H9 (cell line): ENCODE measurements around the gene UNC93A. TPM values are rescaled to one million over a fixed set of nuclear protein-coding genes. Genes with fewer than 3 reads are reported as not detected.

Experiments used
- DNase-seq: peaks from one replicate; pipeline ENCODE4 v3.0.0-alpha.2; 2017
- H2AFZ ChIP-seq: one replicate; pipeline ENCODE4 v1.6.1; 2013; ENCODE audit warnings: mild to moderate bottlenecking, low read length, control low read depth, moderate library complexity
- H2AK5ac ChIP-seq: 2 replicates; pipeline ENCODE4 v1.6.1; 2013; ENCODE audit warnings: low read length, control low read depth, mixed read lengths; ENCODE audit not compliant: insufficient read length
- H2BK120ac ChIP-seq: one replicate; pipeline ENCODE4 v1.6.1; 2013; ENCODE audit warnings: low read depth, mild to moderate bottlenecking, low read length, control low read depth, inconsistent platforms; ENCODE audit not compliant: poor library complexity, severe bottlenecking
- H2BK12ac ChIP-seq: 2 replicates; pipeline ENCODE4 v1.6.1; 2013; ENCODE audit warnings: low read length, control low read depth, mixed read lengths, low read depth; ENCODE audit not compliant: insufficient read length
- H2BK15ac ChIP-seq: 2 replicates; pipeline ENCODE4 v1.6.1; 2013; ENCODE audit warnings: low read depth, low read length, control low read depth
- H2BK20ac ChIP-seq: one replicate; pipeline ENCODE4 v1.6.1; 2013; ENCODE audit warnings: low read depth, mild to moderate bottlenecking, low read length, control low read depth, inconsistent platforms; ENCODE audit not compliant: poor library complexity, severe bottlenecking
- H2BK5ac ChIP-seq: 2 replicates; pipeline ENCODE4 v1.6.1; 2013; ENCODE audit warnings: low read length, control low read depth, mixed read lengths; ENCODE audit not compliant: insufficient read length
- H3K14ac ChIP-seq: 2 replicates; pipeline ENCODE4 v1.6.1; 2013; ENCODE audit warnings: low read length, control low read depth; ENCODE audit not compliant: insufficient read depth
- H3K18ac ChIP-seq: 2 replicates; pipeline ENCODE4 v1.6.1; 2013; ENCODE audit warnings: low read depth, mild to moderate bottlenecking, mixed read lengths, low read length, control low read depth; ENCODE audit not compliant: insufficient read length
- H3K23ac ChIP-seq: 2 replicates; pipeline ENCODE4 v1.6.1; 2013; ENCODE audit warnings: low read length, control low read depth, mixed read lengths, low read depth; ENCODE audit not compliant: insufficient read length
- H3K23me2 ChIP-seq: 2 replicates; pipeline ENCODE4 v1.6.1; 2013; ENCODE audit warnings: low read depth, mild to moderate bottlenecking, mixed read lengths, low read length, control low read depth; ENCODE audit not compliant: insufficient read length, poor library complexity, severe bottlenecking
- H3K27ac ChIP-seq: 2 replicates; pipeline ENCODE4 v1.5.1; 2013; ENCODE audit warnings: low read length, control low read depth, mixed read lengths, low read depth; ENCODE audit not compliant: insufficient read length
- H3K27me3 ChIP-seq: 2 replicates; pipeline ENCODE4 v1.6.1; 2013; ENCODE audit warnings: low read length, control low read depth, inconsistent platforms; ENCODE audit not compliant: insufficient read depth
- H3K4ac ChIP-seq: 2 replicates; pipeline ENCODE4 v1.6.1; 2013; ENCODE audit warnings: low read depth, mild to moderate bottlenecking, control low read depth, inconsistent platforms, low read length, moderate library complexity
- H3K4me1 ChIP-seq: 2 replicates; pipeline ENCODE4 v1.6.1; 2013; ENCODE audit warnings: low read length, control low read depth, inconsistent platforms; ENCODE audit not compliant: insufficient read depth
- H3K4me2 ChIP-seq: 2 replicates; pipeline ENCODE4 v1.6.1; 2013; ENCODE audit warnings: low read length, control low read depth, mixed read lengths; ENCODE audit not compliant: insufficient read length, insufficient read depth
- H3K56ac ChIP-seq: 2 replicates; pipeline ENCODE4 v1.6.1; 2013; ENCODE audit warnings: low read depth, mild to moderate bottlenecking, mixed read lengths, low read length, control low read depth; ENCODE audit not compliant: insufficient read length
- H3K79me1 ChIP-seq: 2 replicates; pipeline ENCODE4 v1.6.1; 2013; ENCODE audit warnings: low read depth, mild to moderate bottlenecking, moderate library complexity, low read length, control low read depth, inconsistent platforms; ENCODE audit not compliant: insufficient read depth, poor library complexity, severe bottlenecking
- H3K79me2 ChIP-seq: 2 replicates; pipeline ENCODE4 v1.6.1; 2013; ENCODE audit warnings: low read length, control low read depth, inconsistent platforms; ENCODE audit not compliant: insufficient read depth
- H3K9ac ChIP-seq: 2 replicates; pipeline ENCODE4 v1.6.1; 2013; ENCODE audit warnings: low read length, control low read depth, mixed read lengths; ENCODE audit not compliant: insufficient read length; ENCODE audit errors: extremely low read depth
- H3K9me3 ChIP-seq: one replicate; pipeline ENCODE4 v1.6.1; 2013; ENCODE audit warnings: low read depth, low read length, inconsistent platforms; ENCODE audit not compliant: control insufficient read depth
- H3T11ph ChIP-seq: one replicate; pipeline ENCODE4 v1.6.1; 2013; ENCODE audit warnings: mild to moderate bottlenecking, low read length, control low read depth, inconsistent platforms
- H4K20me1 ChIP-seq: one replicate; pipeline ENCODE4 v1.6.1; 2013; ENCODE audit not compliant: control insufficient read depth, insufficient read length, insufficient read depth
- H4K5ac ChIP-seq: 2 replicates; pipeline ENCODE4 v1.6.1; 2013; ENCODE audit warnings: low read depth, mild to moderate bottlenecking, mixed read lengths, low read length, control low read depth; ENCODE audit not compliant: insufficient read length
- H4K8ac ChIP-seq: replicated peaks from 2 replicates; pipeline ENCODE4 v1.6.1; 2013; ENCODE audit warnings: low read length, control low read depth, mixed read lengths, low read depth; ENCODE audit not compliant: insufficient read length
- H4K91ac ChIP-seq: 2 replicates; pipeline ENCODE4 v1.6.1; 2013; ENCODE audit warnings: low read depth, mild to moderate bottlenecking, moderate library complexity, mixed read lengths, low read length, control low read depth; ENCODE audit not compliant: insufficient read length
- H3K27ac Mint-ChIP-seq, 3 experiments: 2 replicates in 2 of 3; 3 replicates in 1 of 3; pipeline ENCODE4 v1.8.0; 2020 to 2021; ENCODE audit warnings: mixed read lengths in 3 of 3, mild to moderate bottlenecking in 1 of 3, moderate library complexity in 1 of 3
- H3K27me3 Mint-ChIP-seq: 2 replicates; pipeline ENCODE4 v1.8.0; 2021; ENCODE audit warnings: low read depth, mild to moderate bottlenecking, moderate library complexity, mixed read lengths
- H3K36me3 Mint-ChIP-seq, 3 experiments: 2 replicates in 2 of 3; 3 replicates in 1 of 3; pipeline ENCODE4 v1.8.0; 2020 to 2021; ENCODE audit warnings: low read depth in 3 of 3, mixed read lengths in 3 of 3; ENCODE audit not compliant: insufficient read depth in 1 of 3
- H3K4me1 Mint-ChIP-seq, 2 experiments: 2 replicates each; pipeline ENCODE4 v1.8.0; 2020; ENCODE audit warnings: mixed read lengths in 2 of 2
- H3K4me3 Mint-ChIP-seq, 2 experiments: 2 replicates in 1 of 2; 3 replicates in 1 of 2; pipeline ENCODE4 v1.8.0; 2020 to 2021; ENCODE audit warnings: mild to moderate bottlenecking in 2 of 2, mixed read lengths in 2 of 2, moderate library complexity in 1 of 2
- H3K9me3 Mint-ChIP-seq, 2 experiments: 2 replicates in 1 of 2; 3 replicates in 1 of 2; pipeline ENCODE4 v1.8.0; 2020; ENCODE audit warnings: mild to moderate bottlenecking in 2 of 2, mixed read lengths in 2 of 2, moderate library complexity in 1 of 2
- WGBS: extraction: QIAGEN DNeasy Blood & Tissue Kit; methylation state at CpG from one replicate; pipeline ENCODE4 v1.1.7; 2013; ENCODE audit warnings: missing lambda C conversion rate, low lambda C conversion rate, mixed read lengths; ENCODE audit not compliant: insufficient read length; ENCODE audit errors: extremely low coverage; 5-methylcytosine and 5-hydroxymethylcytosine counted together
- total RNA-seq: library from RNA; stranded (reverse); gene quantifications from 2 replicates; pipeline ENCODE4 v1.2.1, GENCODE V29; 2021
- TF ChIP-seq, protein P1 (sequence below): fragments of 200-600 bp; sonication (generic); conservative IDR thresholded peaks from 3 replicates; pipeline ENCODE4 v1.8.0; 2021; ENCODE audit warnings: antibody characterized with exemption, mild to moderate bottlenecking

Gene UNC93A
- total RNA-seq, 1 experiment from 2014 or later: 0.70 TPM

DNA sequence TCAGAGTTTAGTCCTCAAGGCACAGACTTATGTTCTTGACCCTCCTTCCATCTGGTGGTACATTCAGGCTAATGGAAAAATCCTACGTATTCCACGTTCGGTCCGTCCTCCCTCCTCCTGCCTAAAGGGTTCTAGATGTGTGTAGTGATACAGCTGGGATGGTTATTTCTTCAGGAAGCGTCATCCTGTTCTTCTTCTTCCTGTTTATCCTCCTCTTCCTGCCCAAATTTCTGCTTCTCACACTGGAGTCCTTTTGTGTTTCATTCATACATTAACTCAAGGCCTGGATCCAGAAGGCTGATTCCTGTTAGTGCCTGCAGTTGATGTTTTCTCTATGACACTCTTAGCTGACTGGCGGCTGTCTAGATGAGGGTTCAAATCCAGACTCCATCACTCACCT lies 16.8 kb upstream of the UNC93A start:
- no peak overlapping the region for H3K27ac Mint-ChIP-seq

More for the DNA sequence above, 16.8 kb upstream of the UNC93A start:
- Histone ChIP-seq H4K91ac (no peak overlapping the region), H2BK5ac (no peak overlapping the region), H2AFZ (no peak overlapping the region), H3K79me1 (no peaks in the 10 kb centered on the region), H4K8ac (no peak overlapping the region), H3K18ac (no peak overlapping the region), H4K20me1 (no peaks in the 10 kb centered on the region), H3K79me2 (no peaks in the 10 kb centered on the region), H2AK5ac (no peak overlapping the region), H3K27me3 (no peaks in the 10 kb centered on the region), H2BK20ac (no peak overlapping the region), H3K4me1 (no peaks in the 10 kb centered on the region; the same call in 1 of the 2 replicates), H3K27ac (no peak overlapping the region), H3T11ph (no peak overlapping the region), H3K9me3 (no peaks in the 10 kb centered on the region), H2BK120ac (no peak overlapping the region), H3K23me2 (no peaks in the 10 kb centered on the region), H3K4ac (no peak overlapping the region), H2BK12ac (no peak overlapping the region), H3K23ac (no peak overlapping the region), H3K14ac (no peak overlapping the region), H3K9ac (no peak overlapping the region), H3K4me2 (no peak overlapping the region), H4K5ac (no peak overlapping the region), H2BK15ac (no peak overlapping the region), H3K56ac (no peak overlapping the region)
- Mint-ChIP-seq H3K4me1 (peaks cover 24 to 33% of the 10 kb centered on the region in 2 experiments), H3K9me3 (no peaks in the 10 kb centered on the region; a peak in 2 of 5 replicates), H3K27me3 (peaks cover 21% of the 10 kb centered on the region), H3K4me3 (no peak overlapping the region), H3K36me3 (no peaks in the 10 kb centered on the region)
- TF ChIP-seq, protein P1, sequence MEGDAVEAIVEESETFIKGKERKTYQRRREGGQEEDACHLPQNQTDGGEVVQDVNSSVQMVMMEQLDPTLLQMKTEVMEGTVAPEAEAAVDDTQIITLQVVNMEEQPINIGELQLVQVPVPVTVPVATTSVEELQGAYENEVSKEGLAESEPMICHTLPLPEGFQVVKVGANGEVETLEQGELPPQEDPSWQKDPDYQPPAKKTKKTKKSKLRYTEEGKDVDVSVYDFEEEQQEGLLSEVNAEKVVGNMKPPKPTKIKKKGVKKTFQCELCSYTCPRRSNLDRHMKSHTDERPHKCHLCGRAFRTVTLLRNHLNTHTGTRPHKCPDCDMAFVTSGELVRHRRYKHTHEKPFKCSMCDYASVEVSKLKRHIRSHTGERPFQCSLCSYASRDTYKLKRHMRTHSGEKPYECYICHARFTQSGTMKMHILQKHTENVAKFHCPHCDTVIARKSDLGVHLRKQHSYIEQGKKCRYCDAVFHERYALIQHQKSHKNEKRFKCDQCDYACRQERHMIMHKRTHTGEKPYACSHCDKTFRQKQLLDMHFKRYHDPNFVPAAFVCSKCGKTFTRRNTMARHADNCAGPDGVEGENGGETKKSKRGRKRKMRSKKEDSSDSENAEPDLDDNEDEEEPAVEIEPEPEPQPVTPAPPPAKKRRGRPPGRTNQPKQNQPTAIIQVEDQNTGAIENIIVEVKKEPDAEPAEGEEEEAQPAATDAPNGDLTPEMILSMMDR: no peak
- DNase-seq: no peak
- no CpG with 5 or more reads among the region's 6 CpGs for whole genome bisulfite sequencing
